IPS-15b (cell line): ENCODE results near the gene ZNF33A.
"Not testable (repeated sequence)": the region's sequence is repeated elsewhere in the genome, so short reads cannot be mapped to it uniquely, and the experiment has no call there.

Experiments used
- H3K27me3 ChIP-seq: one replicate; pipeline ENCODE4 v1.6.1; 2013; ENCODE audit warnings: low read length; ENCODE audit not compliant: control insufficient read depth, insufficient read depth
- H3K36me3 ChIP-seq: one replicate; pipeline ENCODE4 v1.6.1; 2013; ENCODE audit warnings: low read length; ENCODE audit not compliant: control insufficient read depth, insufficient read depth
- H3K4me1 ChIP-seq: one replicate; pipeline ENCODE4 v1.6.1; 2013; ENCODE audit warnings: mild to moderate bottlenecking, low read length; ENCODE audit not compliant: control insufficient read depth, insufficient read depth
- H3K4me3 ChIP-seq: one replicate; pipeline ENCODE4 v1.5.1; 2013; ENCODE audit warnings: low read depth, low read length
- H3K9ac ChIP-seq: one replicate; pipeline ENCODE4 v1.6.1; 2013; ENCODE audit warnings: low read depth, mild to moderate bottlenecking, low read length
- H3K9me3 ChIP-seq: one replicate; pipeline ENCODE4 v1.6.1; 2013; ENCODE audit warnings: mild to moderate bottlenecking, low read length; ENCODE audit not compliant: control insufficient read depth, insufficient read depth

Gene ZNF33A

GRCh38 chr10:38003588-38003987 is 6.9 kb upstream of the ZNF33A start:
- Histone ChIP-seq H3K4me1 (no peaks in the 10 kb centered on the region), H3K27me3 (no peaks in the 10 kb centered on the region), H3K36me3 (no peaks in the 10 kb centered on the region), H3K9me3 (no peaks in the 10 kb centered on the region), H3K9ac (no peak overlapping the region), H3K4me3 (no peak overlapping the region)

GRCh38 chr10:38007551-38007950 is 2.9 kb upstream of the ZNF33A start:
- Histone ChIP-seq H3K4me1 (no peaks in the 10 kb centered on the region), H3K27me3 (no peaks in the 10 kb centered on the region), H3K9ac (no peak overlapping the region), H3K4me3 (no peak overlapping the region), H3K36me3 (no peaks in the 10 kb centered on the region), H3K9me3 (no peaks in the 10 kb centered on the region)

GRCh38 chr10:38007991-38008390 is 2.5 kb upstream of the ZNF33A start:
- no peaks in the 10 kb centered on the region for H3K36me3 ChIP-seq
- no peak overlapping the region for H3K4me3 ChIP-seq
- H3K27me3 ChIP-seq: no peaks in the 10 kb centered on the region
- H3K9me3 ChIP-seq: no peaks in the 10 kb centered on the region
- H3K9ac ChIP-seq: no peak overlapping the region
- H3K4me1 ChIP-seq: no peaks in the 10 kb centered on the region

- Histone ChIP-seq H3K36me3 (peaks cover 5% of the 10 kb centered on the region), H3K9ac (no peak overlapping the region), H3K9me3 (no peaks in the 10 kb centered on the region), H3K4me3 (no peak overlapping the region), H3K27me3 (no peaks in the 10 kb centered on the region), H3K4me1 (no peaks in the 10 kb centered on the region)
Observed at GRCh38 chr10:38016354-38016753, 5.9 kb downstream of the ZNF33A start.

- H3K36me3 ChIP-seq, H3K9me3 ChIP-seq, H3K9ac ChIP-seq, H3K27me3 ChIP-seq, H3K4me3 ChIP-seq, H3K4me1 ChIP-seq: not testable (repeated sequence)
Observed at GRCh38 chr10:38019124-38019523, 8.6 kb downstream of the ZNF33A start.

GRCh38 chr10:38025283-38025682 is 14.8 kb downstream of the ZNF33A start:
- H3K4me1 ChIP-seq: no peaks in the 10 kb centered on the region

GRCh38 chr10:38027986-38028385 is 17.5 kb downstream of the ZNF33A start:
- H3K4me1 ChIP-seq: no peaks in the 10 kb centered on the region
- no peak overlapping the region for H3K9ac ChIP-seq
- H3K9me3 ChIP-seq: no peaks in the 10 kb centered on the region
- no peaks in the 10 kb centered on the region for H3K36me3 ChIP-seq
- no peak overlapping the region for H3K4me3 ChIP-seq
- no peaks in the 10 kb centered on the region for H3K27me3 ChIP-seq

More at GRCh38 chr10:38025283-38025682, 14.8 kb downstream of the ZNF33A start:
- H3K9me3 ChIP-seq: no peaks in the 10 kb centered on the region
- no peaks in the 10 kb centered on the region for H3K27me3 ChIP-seq
- H3K9ac ChIP-seq: no peak overlapping the region
- no peaks in the 10 kb centered on the region for H3K36me3 ChIP-seq
- H3K4me3 ChIP-seq: no peak overlapping the region

GRCh38 chr10:38032886-38033285 is 22.4 kb downstream of the ZNF33A start:
- Histone ChIP-seq H3K4me1 (no peaks in the 10 kb centered on the region), H3K4me3 (no peak overlapping the region), H3K36me3 (no peaks in the 10 kb centered on the region), H3K9me3 (no peaks in the 10 kb centered on the region), H3K27me3 (no peaks in the 10 kb centered on the region), H3K9ac (no peak overlapping the region)

- Histone ChIP-seq H3K9ac (no peak overlapping the region), H3K4me1 (no peaks in the 10 kb centered on the region), H3K9me3 (no peaks in the 10 kb centered on the region), H3K27me3 (no peaks in the 10 kb centered on the region), H3K4me3 (no peak overlapping the region), H3K36me3 (no peaks in the 10 kb centered on the region)
Observed at GRCh38 chr10:38038107-38038931, 27.8 kb downstream of the ZNF33A start.

- H3K9me3 ChIP-seq: no peaks in the 10 kb centered on the region
- no peaks in the 10 kb centered on the region for H3K27me3 ChIP-seq
- no peaks in the 10 kb centered on the region for H3K36me3 ChIP-seq
- no peaks in the 10 kb centered on the region for H3K4me1 ChIP-seq
- H3K9ac ChIP-seq: no peak overlapping the region
- H3K4me3 ChIP-seq: no peak overlapping the region
Observed at GRCh38 chr10:38038932-38039245, 28.4 kb downstream of the ZNF33A start.

- no peaks in the 10 kb centered on the region for H3K4me1 ChIP-seq
- no peaks in the 10 kb centered on the region for H3K9me3 ChIP-seq
- no peaks in the 10 kb centered on the region for H3K27me3 ChIP-seq
- H3K4me3 ChIP-seq: no peak overlapping the region
- H3K9ac ChIP-seq: no peak overlapping the region
- peaks cover 2% of the 10 kb centered on the region for H3K36me3 ChIP-seq
Observed at GRCh38 chr10:38043516-38043915, 33.0 kb downstream of the ZNF33A start.

GRCh38 chr10:38045129-38045528 is 34.7 kb downstream of the ZNF33A start:
- H3K36me3 ChIP-seq: peaks cover 2% of the 10 kb centered on the region
- H3K9ac ChIP-seq: no peak overlapping the region
- no peaks in the 10 kb centered on the region for H3K27me3 ChIP-seq
- no peak overlapping the region for H3K4me3 ChIP-seq
- H3K9me3 ChIP-seq: no peaks in the 10 kb centered on the region
- no peaks in the 10 kb centered on the region for H3K4me1 ChIP-seq
